Activated naive CD4-positive, alpha-beta T cell treated with anti-CD3 and anti-CD28 coated beads, Interleukin-2, amount 10 ng/mL, durations not matched to agents 7 days and 5 days (primary cell): Measurements from ENCODE around the gene UPF1.
"Not testable (repeated sequence)": the region's sequence is repeated elsewhere in the genome, so short reads cannot be mapped to it uniquely, and the experiment has no call there.

ENCODE experiments used
- CTCF ChIA-PET: fragments of 350-600 bp; sonication (Branson Sonifier 250); formaldehyde crosslinking; loops from one replicate; lab custom pipeline; 2021; ENCODE audit warnings: antibody characterized with exemption; lab: Charles Lee
- DNase-seq: peaks from one replicate; pipeline ENCODE4 v3.0.0-alpha.2; 2020
- H3K27ac Mint-ChIP-seq: one replicate; pipeline ENCODE4 v1.8.0; 2021; ENCODE audit warnings: mild to moderate bottlenecking, moderate library complexity, mixed read lengths
- H3K27me3 Mint-ChIP-seq: one replicate; pipeline ENCODE4 v1.8.0; 2021; ENCODE audit warnings: mild to moderate bottlenecking, mixed read lengths
- H3K36me3 Mint-ChIP-seq: one replicate; pipeline ENCODE4 v1.8.0; 2021; ENCODE audit warnings: mixed read lengths
- H3K4me1 Mint-ChIP-seq: one replicate; pipeline ENCODE4 v1.8.0; 2021; ENCODE audit warnings: mixed read lengths
- H3K4me3 Mint-ChIP-seq: one replicate; pipeline ENCODE4 v1.8.0; 2021; ENCODE audit warnings: mild to moderate bottlenecking, moderate library complexity, mixed read lengths
- H3K9me3 Mint-ChIP-seq: one replicate; pipeline ENCODE4 v1.8.0; 2021; ENCODE audit warnings: mixed read lengths

UPF1 gene

GRCh38 chr19:18904334-18905057, 72.7 kb downstream of the UPF1 start:
- Mint-ChIP-seq H3K36me3 (peaks cover 29% of the 10 kb centered on the region), H3K4me3 (no peak overlapping the region), H3K27me3 (no peaks in the 10 kb centered on the region), H3K27ac (no peak overlapping the region), H3K9me3 (no peaks in the 10 kb centered on the region), H3K4me1 (no peaks in the 10 kb centered on the region)
- CTCF ChIA-PET, result no interaction called here
- DNase-seq, result no peak

DNA sequence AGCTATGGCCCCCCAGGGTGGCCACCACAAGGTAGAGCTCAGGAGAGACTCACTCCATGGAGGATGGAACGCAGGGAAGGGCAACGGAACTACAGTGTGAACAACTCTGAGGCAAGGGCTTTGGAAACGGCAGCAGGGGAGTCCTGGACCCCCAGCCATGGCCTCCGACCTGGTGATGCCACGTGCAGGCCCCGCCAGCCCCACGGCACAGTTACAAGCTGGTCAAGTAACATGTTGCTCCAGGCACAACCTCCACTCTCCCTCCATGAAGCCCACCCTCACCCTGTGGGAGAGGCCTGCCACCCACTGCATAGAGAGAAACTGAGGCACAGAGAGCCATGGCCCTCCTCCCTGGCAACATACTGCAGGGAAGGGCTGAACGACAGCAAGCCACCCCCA, 73.3 kb downstream of the UPF1 start:
- no peaks in the 10 kb centered on the region for H3K27me3 Mint-ChIP-seq
- H3K9me3 Mint-ChIP-seq, result no peaks in the 10 kb centered on the region
- H3K36me3 Mint-ChIP-seq, result peaks cover 33% of the 10 kb centered on the region
- H3K4me1 Mint-ChIP-seq, result no peaks in the 10 kb centered on the region
- DNase-seq, result no peak
- no peak overlapping the region for H3K27ac Mint-ChIP-seq
- H3K4me3 Mint-ChIP-seq, result no peak overlapping the region
- CTCF ChIA-PET, result no interaction called here

DNA sequence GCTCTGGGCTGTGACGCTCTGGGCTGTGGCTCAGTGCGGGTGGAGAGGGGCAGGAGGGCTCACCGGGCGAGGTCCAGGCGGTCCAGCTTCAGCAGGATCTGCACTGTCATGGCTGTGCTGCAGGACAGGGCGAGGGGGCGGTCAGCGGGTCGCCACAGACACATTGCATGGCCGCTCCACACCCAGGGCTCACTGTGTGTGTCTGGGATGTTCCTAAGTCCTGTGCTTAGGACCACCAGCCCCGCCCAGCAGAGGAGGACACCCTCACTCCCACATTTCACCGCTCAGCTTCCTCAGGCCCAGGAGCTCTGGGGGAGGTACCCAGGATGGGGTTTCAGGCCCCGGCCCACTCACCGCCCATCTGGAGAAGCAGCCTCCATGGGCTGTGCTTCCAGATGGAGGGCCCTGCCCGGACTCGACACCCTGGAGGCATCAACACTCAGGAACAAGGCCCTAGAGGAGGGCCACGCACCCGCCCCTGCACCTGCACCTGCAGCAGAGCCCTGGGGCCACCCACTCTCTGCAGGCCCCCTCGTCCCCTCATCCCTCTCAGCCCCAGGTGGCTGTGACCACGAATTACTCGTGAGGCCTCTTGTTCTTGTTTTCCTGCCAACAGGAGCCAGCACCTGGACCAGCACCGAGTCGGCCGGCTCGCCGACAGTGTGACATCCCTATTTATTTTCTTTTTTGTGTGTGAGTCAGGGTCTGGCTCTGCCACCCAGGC, 73.9 kb downstream of the UPF1 start:
- no peak for DNase-seq
- Mint-ChIP-seq H3K27ac (no peak overlapping the region), H3K4me1 (no peaks in the 10 kb centered on the region), H3K9me3 (no peaks in the 10 kb centered on the region), H3K36me3 (peaks cover 32% of the 10 kb centered on the region), H3K4me3 (no peak overlapping the region), H3K27me3 (no peaks in the 10 kb centered on the region)
- CTCF ChIA-PET, result no interaction called here

DNA sequence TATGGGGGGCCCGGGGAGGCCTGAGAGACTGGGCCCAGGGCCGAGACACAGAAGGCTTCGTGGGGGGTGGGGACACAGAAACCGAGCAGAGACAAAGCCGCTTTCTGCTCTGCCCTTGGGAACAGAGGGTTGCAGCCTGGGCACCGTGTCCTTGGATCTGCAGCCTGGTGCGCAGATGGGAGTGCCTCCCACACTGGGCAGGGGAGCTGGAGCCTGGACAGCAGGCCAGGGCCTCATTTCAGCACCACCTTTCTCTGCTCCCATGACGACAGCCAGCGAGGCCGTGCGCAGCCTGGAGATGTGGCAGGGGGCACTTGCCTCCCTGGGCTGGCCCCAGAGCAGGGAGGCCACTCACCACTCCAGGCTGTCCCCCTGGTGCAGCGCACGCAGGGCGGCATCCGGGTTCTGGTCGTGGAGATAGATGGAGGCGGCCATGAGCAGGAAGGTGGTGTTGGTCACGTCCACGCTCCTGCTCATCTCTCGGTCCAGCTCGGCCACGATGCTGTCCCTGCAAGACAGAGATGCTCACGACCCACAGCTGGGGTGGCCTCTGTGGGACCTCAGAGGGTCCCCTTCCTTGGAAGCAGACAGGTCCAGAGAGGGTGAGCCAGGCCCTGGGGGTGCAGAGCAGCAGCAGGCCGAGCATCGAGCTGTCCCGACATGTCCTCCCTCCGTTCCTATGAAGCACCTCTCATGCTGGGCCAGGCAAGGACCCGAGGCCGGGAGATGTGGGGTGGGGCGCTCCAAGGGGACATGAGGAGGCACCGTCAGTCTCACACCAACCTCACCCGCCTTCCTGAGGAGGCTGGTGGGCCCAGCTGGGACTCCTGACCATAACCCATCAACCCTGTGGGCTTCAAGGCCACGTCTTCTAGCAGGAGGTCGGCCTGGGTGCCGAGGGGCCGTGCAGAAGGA, 75.1 kb downstream of the UPF1 start:
- H3K27me3 Mint-ChIP-seq, result no peaks in the 10 kb centered on the region
- no peak overlapping the region for H3K4me3 Mint-ChIP-seq
- no peak for DNase-seq
- H3K36me3 Mint-ChIP-seq, result peaks cover 22% of the 10 kb centered on the region
- CTCF ChIA-PET, result interaction anchor here (1.2 kb wide), 1 partner anchor 12 kb away, joined by 3 read pairs; the partner anchor contains the start of genes COPE and DDX49
- no peak overlapping the region for H3K27ac Mint-ChIP-seq
- H3K9me3 Mint-ChIP-seq, result no peaks in the 10 kb centered on the region
- no peaks in the 10 kb centered on the region for H3K4me1 Mint-ChIP-seq

DNA sequence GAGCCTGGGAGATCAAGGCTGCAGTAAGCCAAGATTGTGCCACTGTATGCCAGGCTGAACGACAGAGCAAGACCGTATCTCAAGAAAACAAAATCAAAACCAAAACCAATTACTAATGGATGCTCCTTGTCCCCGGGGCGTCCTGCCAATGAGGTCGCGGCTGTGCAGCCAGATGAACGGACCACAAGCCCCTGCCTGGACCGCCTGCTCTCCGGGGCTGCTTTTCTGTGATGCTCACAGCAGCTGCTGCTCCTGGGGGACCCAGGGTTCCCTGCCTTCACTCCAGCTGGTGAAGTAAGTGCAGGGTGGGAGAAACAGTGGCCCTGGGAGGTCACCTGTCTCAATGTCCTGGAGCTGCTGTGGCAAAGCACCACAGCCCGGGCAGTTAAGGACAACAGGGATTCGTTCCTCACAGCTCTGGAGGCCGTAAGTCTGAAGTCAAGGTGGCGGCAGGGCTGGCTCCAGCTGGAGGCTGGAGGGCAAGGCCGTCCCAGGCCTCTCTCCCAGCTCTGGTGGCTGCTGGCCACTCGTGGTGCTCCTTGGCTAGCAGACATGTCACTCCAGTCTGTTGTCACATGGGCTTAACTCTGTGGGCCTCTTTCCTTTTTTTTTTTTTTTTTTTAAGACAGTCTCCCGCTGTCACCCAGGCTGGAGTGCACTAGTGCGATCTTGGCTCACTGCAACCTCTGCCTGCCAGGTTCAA, 77.3 kb downstream of the UPF1 start:
- Mint-ChIP-seq H3K4me3 (no peak overlapping the region), H3K9me3 (no peaks in the 10 kb centered on the region), H3K4me1 (peaks cover 3% of the 10 kb centered on the region), H3K27me3 (no peaks in the 10 kb centered on the region), H3K27ac (no peak overlapping the region), H3K36me3 (peaks cover 29% of the 10 kb centered on the region)
- CTCF ChIA-PET, result no interaction called here
- no peak for DNase-seq

DNA sequence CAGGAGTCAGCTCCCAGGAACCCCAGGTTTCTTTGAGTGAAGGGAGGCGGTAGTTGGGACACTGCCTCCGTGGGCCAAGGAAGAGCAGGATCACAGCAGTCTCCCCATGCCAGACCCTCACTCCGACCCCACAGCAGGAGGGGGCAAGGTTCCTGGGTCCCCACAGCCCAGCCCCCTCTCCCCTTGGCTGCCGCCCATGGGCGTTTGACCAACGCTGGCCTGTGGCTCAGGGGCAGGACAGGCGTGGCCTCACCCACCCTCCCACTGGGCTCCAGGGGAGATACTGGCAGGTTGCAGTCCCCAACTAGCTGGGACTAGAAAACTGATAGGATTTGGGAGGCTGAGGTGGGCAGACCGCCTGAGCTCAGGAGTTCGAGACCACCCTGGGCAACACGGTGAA, 78.3 kb downstream of the UPF1 start:
- no peaks in the 10 kb centered on the region for H3K27me3 Mint-ChIP-seq
- CTCF ChIA-PET, result no interaction called here
- peaks cover 3% of the 10 kb centered on the region for H3K4me1 Mint-ChIP-seq
- H3K36me3 Mint-ChIP-seq, result peaks cover 29% of the 10 kb centered on the region
- no peak overlapping the region for H3K27ac Mint-ChIP-seq
- H3K9me3 Mint-ChIP-seq, result no peaks in the 10 kb centered on the region
- DNase-seq, result no peak
- H3K4me3 Mint-ChIP-seq, result no peak overlapping the region

DNA sequence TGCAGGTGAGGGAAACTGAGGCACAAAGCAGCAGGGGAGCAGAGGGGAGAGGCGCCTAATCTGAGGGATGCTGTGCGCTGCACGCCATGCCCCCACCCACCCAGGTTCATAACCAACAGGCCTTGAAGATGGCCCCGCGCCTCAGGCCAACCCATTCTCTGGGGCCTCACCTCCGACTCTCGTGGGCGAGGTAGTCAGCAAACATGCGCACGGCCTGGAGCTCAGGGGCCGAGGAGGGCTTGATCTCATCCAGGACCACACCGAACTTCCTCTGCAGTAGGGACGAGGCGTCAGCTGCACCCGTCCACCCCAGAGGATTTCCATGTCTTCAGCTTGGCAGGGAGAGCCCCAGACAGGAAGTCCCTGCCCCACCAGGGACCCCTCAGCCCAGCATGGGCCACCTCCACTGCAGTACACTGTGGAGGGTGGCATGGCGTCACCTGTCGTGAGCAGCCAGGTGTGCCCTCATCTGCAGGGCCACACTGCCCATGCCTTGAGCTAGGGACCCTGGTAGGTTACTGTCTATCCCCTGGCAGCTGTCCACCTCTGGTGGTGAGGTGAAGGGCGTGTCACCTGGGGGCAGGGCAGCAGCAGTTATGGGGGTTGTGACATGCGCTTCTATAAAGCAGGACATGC, 79.2 kb downstream of the UPF1 start:
- Mint-ChIP-seq H3K27me3 (no peaks in the 10 kb centered on the region), H3K36me3 (peaks cover 28% of the 10 kb centered on the region), H3K4me3 (no peak overlapping the region), H3K4me1 (peaks cover 7% of the 10 kb centered on the region), H3K27ac (no peak overlapping the region), H3K9me3 (no peaks in the 10 kb centered on the region)
- DNase-seq, result no peak
- CTCF ChIA-PET, result no interaction called here

GRCh38 chr19:18912933-18913332, 81.2 kb downstream of the UPF1 start:
- Mint-ChIP-seq H3K9me3 (no peaks in the 10 kb centered on the region), H3K36me3 (peaks cover 31% of the 10 kb centered on the region), H3K27ac (no peak overlapping the region), H3K4me1 (peaks cover 17% of the 10 kb centered on the region), H3K4me3 (no peak overlapping the region), H3K27me3 (no peaks in the 10 kb centered on the region)
- CTCF ChIA-PET, result no interaction called here
- no peak for DNase-seq

DNA sequence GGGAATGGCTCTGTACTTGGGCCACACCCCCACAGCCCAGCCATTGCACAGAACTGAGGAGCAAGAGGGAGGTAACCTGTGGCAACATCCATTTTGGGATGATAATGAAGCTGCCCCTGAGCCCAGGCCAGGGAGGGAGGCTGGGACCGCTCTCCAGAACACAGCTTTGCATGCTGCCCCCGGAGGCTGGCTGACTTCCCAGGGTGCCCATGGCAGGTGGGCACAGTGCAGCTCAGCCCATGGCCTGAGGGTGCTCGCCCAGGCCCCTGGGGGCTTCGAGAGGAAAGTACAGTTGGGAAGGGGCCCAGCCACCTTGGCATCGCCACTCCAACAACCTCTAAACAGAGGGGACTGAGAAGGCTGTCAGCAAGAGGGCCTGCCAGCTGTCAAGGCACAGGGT, 81.7 kb downstream of the UPF1 start:
- peaks cover 21% of the 10 kb centered on the region for H3K4me1 Mint-ChIP-seq
- DNase-seq, result no peak
- no peaks in the 10 kb centered on the region for H3K9me3 Mint-ChIP-seq
- H3K27me3 Mint-ChIP-seq, result no peaks in the 10 kb centered on the region
- CTCF ChIA-PET, result no interaction called here
- no peak overlapping the region for H3K27ac Mint-ChIP-seq
- H3K4me3 Mint-ChIP-seq, result no peak overlapping the region
- H3K36me3 Mint-ChIP-seq, result peaks cover 31% of the 10 kb centered on the region

- Mint-ChIP-seq H3K4me3 (no peak overlapping the region), H3K27me3 (no peaks in the 10 kb centered on the region), H3K36me3 (peaks cover 29% of the 10 kb centered on the region), H3K9me3 (no peaks in the 10 kb centered on the region), H3K4me1 (peaks cover 33% of the 10 kb centered on the region), H3K27ac (no peak overlapping the region)
- DNase-seq, result peak; percentile 56
- CTCF ChIA-PET, result interaction anchor here (0.5 to 1.4 kb wide), 3 partner anchors 35 to 71 kb away, joined by 3 read pairs; no protein-coding TSS in a partner anchor
Observed at GRCh38 chr19:18915639-18916038, 83.9 kb downstream of the UPF1 start.

DNA sequence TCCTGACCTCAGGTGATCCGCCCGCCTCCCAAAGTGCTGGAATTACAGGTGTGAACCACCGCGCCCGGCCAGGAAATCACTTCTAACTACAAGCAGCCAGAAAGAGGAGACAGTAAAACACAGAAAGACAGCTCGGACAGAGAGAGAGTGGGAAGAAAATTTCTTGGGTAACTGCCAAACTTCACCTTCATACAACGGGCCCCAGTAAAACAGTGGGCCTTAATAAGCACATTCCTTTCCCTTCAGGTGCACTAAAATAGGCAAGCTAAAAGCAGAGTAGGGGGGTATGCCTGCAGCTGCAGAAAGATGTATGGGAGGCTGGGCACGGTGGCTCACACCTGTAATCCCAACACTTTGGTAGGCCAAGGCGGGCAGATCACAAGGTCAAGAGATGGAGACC, 85.8 kb downstream of the UPF1 start:
- DNase-seq, H3K9me3 Mint-ChIP-seq, H3K27me3 Mint-ChIP-seq, CTCF ChIA-PET: not testable (repeated sequence)
- Mint-ChIP-seq H3K4me3 (peak overlapping the region; percentile 27), H3K4me1 (peaks cover 39% of the 10 kb centered on the region), H3K27ac (peak overlapping the region; percentile 60), H3K36me3 (peaks cover 33% of the 10 kb centered on the region)
